HCT116 (cell line): Measurements from ENCODE around the gene ZDHHC22. TPM values are rescaled to one million over a fixed set of nuclear protein-coding genes. Genes with fewer than 3 reads are reported as not detected.

ENCODE experiments used
- ATAC-seq: fragments of 200-7000 bp; cut with Tn5 transposase; 2 replicates; pipeline ENCODE4 v1.9.1; 2020; ENCODE audit warnings: mild to moderate bottlenecking, moderate library complexity
- BruUV-seq: library from RNA; stranded (reverse); fragments of 400-500 nt; replicated peaks from 2 replicates; lab custom pipeline; 2021; lab: Mats Ljungman, UMichigan
- CTCF ChIA-PET: fragments of 300-600 bp; sonication (Branson Sonifier 250); formaldehyde crosslinking; loops from one replicate; lab custom pipeline; 2021; ENCODE audit warnings: antibody characterized with exemption; lab: Charles Lee
- POLR2A ChIA-PET: fragments of 300-600, 350-600 bp; sonication (Branson Sonifier 250); formaldehyde crosslinking; loops from one replicate; lab custom pipeline; 2021; ENCODE audit warnings: antibody characterized with exemption; lab: Charles Lee
- RAD21 ChIA-PET, 2 experiments: fragments of 300-600 bp; sonication (Branson Sonifier 250); formaldehyde crosslinking; loops; one replicate each; lab custom pipeline; 2023; ENCODE audit warnings: low total read pairs in 2 of 2; ENCODE audit not compliant: uncharacterized antibody in 2 of 2, unreplicated experiment in 2 of 2, low non-redundant PET in 1 of 2; lab: Charles Lee
- DNase-seq: peaks from one replicate; pipeline ENCODE4 v3.0.0-alpha.2; 2010; ENCODE audit warnings: low read depth, low spot score
- H2AFZ ChIP-seq: fragments of 200-600 bp; shearing (Covaris generic), sonication (generic); 2 replicates; pipeline ENCODE4 v1.6.1; 2017; ENCODE audit warnings: low read depth, mixed run types, mixed read lengths, antibody characterized with exemption, low read length; ENCODE audit not compliant: poor library complexity, severe bottlenecking
- H3K27ac ChIP-seq: 2 replicates; pipeline ENCODE4 v1.5.1; 2012; ENCODE audit warnings: low read depth, low read length
- H3K27me3 ChIP-seq: fragments of 200-600 bp; sonication (generic); 2 replicates; pipeline ENCODE4 v1.6.1; 2016; ENCODE audit warnings: mixed run types, low read length, mixed read lengths; ENCODE audit not compliant: insufficient read depth
- H3K36me3 ChIP-seq, 2 experiments: fragments of 200-500 bp in 1 of 2; fragments of 200-600 bp in 1 of 2; sonication (Bioruptor generic) in 1 of 2; sonication (generic) in 1 of 2; 2 replicates each; pipeline versions ENCODE4 v1.5.1 to v1.6.1; 2014 to 2016; ENCODE audit warnings: low read length in 2 of 2, inconsistent platforms in 1 of 2, mixed read lengths in 1 of 2, mixed run types in 1 of 2; ENCODE audit not compliant: insufficient read depth in 2 of 2, control insufficient read depth in 1 of 2
- H3K4me1 ChIP-seq, 2 experiments: fragments of 200-600 bp in 1 of 2; sonication (generic) in 1 of 2; 2 replicates each; pipeline versions ENCODE4 v1.5.1 to v1.6.1; 2012 to 2017; ENCODE audit warnings: low read length in 2 of 2, inconsistent platforms in 1 of 2, mild to moderate bottlenecking in 1 of 2, mixed read lengths in 1 of 2, mixed run types in 1 of 2, moderate library complexity in 1 of 2; ENCODE audit not compliant: insufficient read depth in 2 of 2, control insufficient read depth in 1 of 2
- H3K4me2 ChIP-seq: fragments of 200-600 bp; sonication (generic); 2 replicates; pipeline ENCODE4 v1.6.1; 2017; ENCODE audit warnings: mixed run types, low read length, mixed read lengths
- H3K4me3 ChIP-seq, 2 experiments: fragments of 200-600 bp in 1 of 2; sonication (generic) in 1 of 2; replicated peaks in 1 of 2; 2 replicates each; pipeline ENCODE4 v1.5.1; 2011 to 2016; ENCODE audit warnings: low read length in 2 of 2, control low read depth in 1 of 2, low read depth in 1 of 2, mild to moderate bottlenecking in 1 of 2, mixed read lengths in 1 of 2, mixed run types in 1 of 2
- H3K79me2 ChIP-seq: fragments of 200-600 bp; sonication (generic); 2 replicates; pipeline ENCODE4 v1.6.1; 2017; ENCODE audit warnings: mild to moderate bottlenecking, mixed run types, low read length, moderate library complexity, mixed read lengths; ENCODE audit not compliant: insufficient read depth
- H3K9ac ChIP-seq: fragments of 200-600 bp; sonication (generic); 2 replicates; pipeline ENCODE4 v1.6.1; 2016; ENCODE audit warnings: low read length, mixed read lengths
- H3K9me2 ChIP-seq: fragments of 200-600 bp; sonication (generic), shearing (Covaris generic); 2 replicates; pipeline ENCODE4 v1.6.1; 2017; ENCODE audit warnings: mixed run types, mild to moderate bottlenecking, moderate library complexity; ENCODE audit not compliant: insufficient read depth
- H3K9me3 ChIP-seq, 2 experiments: fragments of 200-500 bp in 1 of 2; fragments of 200-600 bp in 1 of 2; sonication (Bioruptor generic) in 1 of 2; sonication (generic) in 1 of 2; 2 replicates each; pipeline ENCODE4 v1.6.1; 2014 to 2017; ENCODE audit warnings: low read length in 2 of 2, mixed read lengths in 2 of 2, inconsistent platforms in 1 of 2, low read depth in 1 of 2, mild to moderate bottlenecking in 1 of 2, mixed run types in 1 of 2, moderate library complexity in 1 of 2; ENCODE audit not compliant: control insufficient read depth in 1 of 2, insufficient read depth in 1 of 2
- H4K20me1 ChIP-seq: fragments of 200-600 bp; sonication (generic), shearing (Covaris generic); 2 replicates; pipeline ENCODE4 v1.6.1; 2017; ENCODE audit warnings: mixed run types, mild to moderate bottlenecking, moderate library complexity; ENCODE audit not compliant: insufficient read depth
- CBX3 ChIP-seq: IDR thresholded peaks from 2 replicates; pipeline ENCODE4 v1.6.1; 2012; ENCODE audit warnings: low read depth
- CTCF ChIP-seq, 3 experiments: fragments of 200-600 bp in 1 of 3; sonication (generic) in 1 of 3; IDR thresholded peaks in 2 of 3; conservative IDR thresholded peaks in 1 of 3; 2 replicates each; pipeline ENCODE4 v1.5.1; 2012 to 2017; ENCODE audit warnings: low read depth in 2 of 3, low read length in 2 of 3, antibody characterized with exemption in 1 of 3, borderline replicate concordance in 1 of 3, control low read depth in 1 of 3, mild to moderate bottlenecking in 1 of 3, mixed read lengths in 1 of 3, mixed run types in 1 of 3, moderate library complexity in 1 of 3; ENCODE audit not compliant: insufficient read depth in 1 of 3
- ELF1 ChIP-seq: IDR thresholded peaks from 2 replicates; pipeline ENCODE4 v1.6.1; 2012; ENCODE audit warnings: low read depth, borderline replicate concordance
- EZH2phosphoT487 ChIP-seq: fragments of 200-600 bp; IDR thresholded peaks from 2 replicates; pipeline ENCODE4 v1.6.1; 2018; ENCODE audit warnings: antibody characterized with exemption, borderline replicate concordance
- JUND ChIP-seq: IDR thresholded peaks from 2 replicates; pipeline ENCODE4 v1.6.1; 2012
- POLR2AphosphoS5 ChIP-seq: IDR thresholded peaks from 2 replicates; pipeline ENCODE4 v1.6.1; 2011; ENCODE audit warnings: mild to moderate bottlenecking, low read depth, low read length, moderate library complexity
- SP1 ChIP-seq: IDR thresholded peaks from 2 replicates; pipeline ENCODE4 v1.6.1; 2012; ENCODE audit warnings: low read depth
- SRF ChIP-seq: IDR thresholded peaks from 2 replicates; pipeline ENCODE4 v1.6.1; 2012; ENCODE audit warnings: low read depth
- YY1 ChIP-seq: IDR thresholded peaks from 2 replicates; pipeline ENCODE4 v1.6.1; 2011; ENCODE audit warnings: low read length, low read depth, moderate library complexity, mild to moderate bottlenecking; ENCODE audit not compliant: insufficient replicate concordance; ENCODE audit errors: extremely low read depth
- ZBTB33 ChIP-seq: IDR thresholded peaks from 2 replicates; pipeline ENCODE4 v1.6.1; 2011; ENCODE audit warnings: mild to moderate bottlenecking, low read length, moderate library complexity; ENCODE audit not compliant: insufficient replicate concordance; ENCODE audit errors: extremely low read depth
- ZFX ChIP-seq: fragments of 450-650 bp; IDR thresholded peaks from 2 replicates; pipeline ENCODE4 v1.6.1; 2017
- intact Hi-C: fragments of 100-400 bp; cut with micrococcal nuclease; formaldehyde crosslinking; loops from 2 replicates; pipeline ENCODE4 v1.10.0; 2022
- total RNA-seq: library from RNA; stranded (reverse); gene quantifications from one replicate; pipeline ENCODE4 v1.2.1, GENCODE V29; 2021; ENCODE audit not compliant: unreplicated experiment
- TF ChIP-seq, protein P1 (sequence below): IDR thresholded peaks from 2 replicates; pipeline ENCODE4 v1.6.1; 2012; ENCODE audit warnings: low read depth

The ZDHHC22 gene
- total RNA-seq, 1 experiment from 2014 or later = 0.10 TPM

GRCh38 chr14:77126461-77126990 is 15.1 kb downstream of the ZDHHC22 start:
- ChIA-PET POLR2A (no interaction called here), RAD21 (no interaction called here), CTCF (interaction anchor here (1.4 kb wide), 1 partner anchor 27 kb away, joined by 3 read pairs; no protein-coding TSS in a partner anchor)
- Histone ChIP-seq H3K9me2 (no peaks in the 10 kb centered on the region), H3K27me3 (no peaks in the 10 kb centered on the region), H4K20me1 (no peaks in the 10 kb centered on the region), H3K4me1 (peaks cover 48 to 86% of the 10 kb centered on the region in 2 experiments), H3K9ac (no peak overlapping the region), H2AFZ (no peak overlapping the region), H3K4me2 (peak overlapping the region; percentile 68), H3K9me3 (no peaks in the 10 kb centered on the region), H3K27ac (no peak overlapping the region), H3K36me3 (no peaks in the 10 kb centered on the region), H3K79me2 (no peaks in the 10 kb centered on the region), H3K4me3 (no peak overlapping the region)
- ATAC-seq = no peak
- no peak for DNase-seq
- intact Hi-C loops = no loop called here
- BruUV-seq = no TSS peak
- TF ChIP-seq SP1 = no peak
- no peak for TF ChIP-seq EZH2phosphoT487
- no peak for TF ChIP-seq YY1
- TF ChIP-seq CTCF (IDR thresholded peaks at IDR 0.05 in 2 of 3, conservative IDR thresholded peaks at IDR 0.05 in 1 of 3; ENCODE audit: borderline replicate concordance in 1 of 3, insufficient read depth in 1 of 3, low read depth in 2 of 3, low read length in 2 of 3) = no peak
- no peak for TF ChIP-seq ZFX
- no peak for TF ChIP-seq POLR2AphosphoS5

GRCh38 chr14:77125823-77126325 is 15.7 kb downstream of the ZDHHC22 start:
- Histone ChIP-seq H3K27ac (no peak overlapping the region), H3K79me2 (no peaks in the 10 kb centered on the region), H2AFZ (no peak overlapping the region), H3K27me3 (no peaks in the 10 kb centered on the region), H3K4me3 (no peak overlapping the region), H3K4me2 (no peak overlapping the region), H3K9ac (no peak overlapping the region), H3K36me3 (no peaks in the 10 kb centered on the region), H3K9me3 (no peaks in the 10 kb centered on the region), H4K20me1 (no peaks in the 10 kb centered on the region), H3K9me2 (no peaks in the 10 kb centered on the region), H3K4me1 (peaks cover 48 to 86% of the 10 kb centered on the region in 2 experiments)
- ChIA-PET CTCF (interaction anchor here (1.4 kb wide), 1 partner anchor 27 kb away, joined by 3 read pairs; no protein-coding TSS in a partner anchor), RAD21 (no interaction called here), POLR2A (no interaction called here)
- BruUV-seq = no TSS peak
- intact Hi-C loops = no loop called here
- no peak for ATAC-seq
- no peak for DNase-seq
- TF ChIP-seq SRF (no peak), ELF1 (no peak), JUND (no peak), EZH2phosphoT487 (no peak), CBX3 (no peak), ZBTB33 (no peak)
- TF ChIP-seq, protein P1, sequence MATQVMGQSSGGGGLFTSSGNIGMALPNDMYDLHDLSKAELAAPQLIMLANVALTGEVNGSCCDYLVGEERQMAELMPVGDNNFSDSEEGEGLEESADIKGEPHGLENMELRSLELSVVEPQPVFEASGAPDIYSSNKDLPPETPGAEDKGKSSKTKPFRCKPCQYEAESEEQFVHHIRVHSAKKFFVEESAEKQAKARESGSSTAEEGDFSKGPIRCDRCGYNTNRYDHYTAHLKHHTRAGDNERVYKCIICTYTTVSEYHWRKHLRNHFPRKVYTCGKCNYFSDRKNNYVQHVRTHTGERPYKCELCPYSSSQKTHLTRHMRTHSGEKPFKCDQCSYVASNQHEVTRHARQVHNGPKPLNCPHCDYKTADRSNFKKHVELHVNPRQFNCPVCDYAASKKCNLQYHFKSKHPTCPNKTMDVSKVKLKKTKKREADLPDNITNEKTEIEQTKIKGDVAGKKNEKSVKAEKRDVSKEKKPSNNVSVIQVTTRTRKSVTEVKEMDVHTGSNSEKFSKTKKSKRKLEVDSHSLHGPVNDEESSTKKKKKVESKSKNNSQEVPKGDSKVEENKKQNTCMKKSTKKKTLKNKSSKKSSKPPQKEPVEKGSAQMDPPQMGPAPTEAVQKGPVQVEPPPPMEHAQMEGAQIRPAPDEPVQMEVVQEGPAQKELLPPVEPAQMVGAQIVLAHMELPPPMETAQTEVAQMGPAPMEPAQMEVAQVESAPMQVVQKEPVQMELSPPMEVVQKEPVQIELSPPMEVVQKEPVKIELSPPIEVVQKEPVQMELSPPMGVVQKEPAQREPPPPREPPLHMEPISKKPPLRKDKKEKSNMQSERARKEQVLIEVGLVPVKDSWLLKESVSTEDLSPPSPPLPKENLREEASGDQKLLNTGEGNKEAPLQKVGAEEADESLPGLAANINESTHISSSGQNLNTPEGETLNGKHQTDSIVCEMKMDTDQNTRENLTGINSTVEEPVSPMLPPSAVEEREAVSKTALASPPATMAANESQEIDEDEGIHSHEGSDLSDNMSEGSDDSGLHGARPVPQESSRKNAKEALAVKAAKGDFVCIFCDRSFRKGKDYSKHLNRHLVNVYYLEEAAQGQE = no peak
